Stimulated activated CD4-positive, alpha-beta T cell treated with anti-CD3 and anti-CD28 coated beads, Interleukin-4, amount 100 ng/mL, for 24 hours (primary cell): ENCODE data around the gene SERPINI1.

Experiments
- DNase-seq: peaks from one replicate; pipeline ENCODE4 v3.0.0-alpha.2; 2020

Gene SERPINI1

GRCh38 chr3:167735233-167736138, at the start of gene SERPINI1:
TSS of gene SERPINI1 (plus strand) at chr3:167735721. CDS start at chr3:167789129, 53,408 bp downstream.
- peak; percentile 81 for DNase-seq

GRCh38 chr3:167691366-167691765, 44.2 kb upstream of the SERPINI1 start:
- peak; percentile 56 for DNase-seq

GRCh38 chr3:167694121-167694520, 41.4 kb upstream of the SERPINI1 start:
- no peak for DNase-seq

- no peak for DNase-seq
Observed at GRCh38 chr3:167700046-167700445, 35.5 kb upstream of the SERPINI1 start.

GRCh38 chr3:167700926-167701325, 34.6 kb upstream of the SERPINI1 start:
- no peak for DNase-seq

GRCh38 chr3:167705840-167706239, 29.7 kb upstream of the SERPINI1 start:
- DNase-seq, result no peak

- no peak for DNase-seq
Observed at GRCh38 chr3:167709690-167710089, 25.8 kb upstream of the SERPINI1 start.

GRCh38 chr3:167710552-167710951, 25.0 kb upstream of the SERPINI1 start:
- DNase-seq, result no peak

- DNase-seq, result no peak
Observed at GRCh38 chr3:167711439-167711838, 24.1 kb upstream of the SERPINI1 start.

GRCh38 chr3:167712445-167712844, 23.1 kb upstream of the SERPINI1 start:
- DNase-seq, result no peak

- no peak for DNase-seq
Observed at GRCh38 chr3:167714871-167715270, 20.6 kb upstream of the SERPINI1 start.

- no peak for DNase-seq
Observed at GRCh38 chr3:167716920-167717319, 18.6 kb upstream of the SERPINI1 start.

GRCh38 chr3:167718582-167718981, 16.9 kb upstream of the SERPINI1 start:
- DNase-seq, result no peak

- no peak for DNase-seq
Observed at GRCh38 chr3:167723025-167723512, 12.5 kb upstream of the SERPINI1 start.

GRCh38 chr3:167723872-167724271, 11.6 kb upstream of the SERPINI1 start:
- no peak for DNase-seq

GRCh38 chr3:167728176-167728575, 7.3 kb upstream of the SERPINI1 start:
- DNase-seq, result no peak

- DNase-seq, result no peak
Observed at GRCh38 chr3:167728632-167729323, 6.7 kb upstream of the SERPINI1 start.

GRCh38 chr3:167729591-167729990, 5.9 kb upstream of the SERPINI1 start:
- no peak for DNase-seq

GRCh38 chr3:167731393-167731792, 4.1 kb upstream of the SERPINI1 start:
- no peak for DNase-seq

- no peak for DNase-seq
Observed at GRCh38 chr3:167732313-167733065, 3.0 kb upstream of the SERPINI1 start.

- no peak for DNase-seq
Observed at GRCh38 chr3:167733961-167734497, 1.5 kb upstream of the SERPINI1 start.

GRCh38 chr3:167734498-167735232, 856 bp upstream of the SERPINI1 start, which contains the start of gene PDCD10:
TSS of gene PDCD10 (minus strand) at chr3:167734892. CDS start at chr3:167720157, 14,735 bp downstream.
- DNase-seq, result peak; percentile 97
